Naive thymus-derived CD4-positive, alpha-beta T cell (primary cell): Measurements from ENCODE around the gene PISD. TPM values are rescaled to one million over a fixed set of nuclear protein-coding genes. Genes with fewer than 3 reads are reported as not detected.

ENCODE experiments used
- ATAC-seq: fragments of 150-1000 bp; cut with Tn5 transposase; 2 replicates; pipeline ENCODE4 v1.10.0; 2021; ENCODE audit warnings: mild to moderate bottlenecking, moderate library complexity
- CTCF ChIA-PET: fragments of 350-600 bp; sonication (Branson Sonifier 250); formaldehyde crosslinking; loops from one replicate; lab custom pipeline; 2021; ENCODE audit warnings: antibody characterized with exemption; lab: Charles Lee
- POLR2A ChIA-PET: fragments of 350-600 bp; sonication (Branson Sonifier 250); formaldehyde crosslinking; loops from one replicate; lab custom pipeline; 2021; ENCODE audit warnings: antibody characterized with exemption, inconsistent platforms; lab: Charles Lee
- DNase-seq, 9 donors: peaks; one replicate each; pipeline versions ENCODE4 v3.0.0 to v3.0.0-alpha.2; 2020 to 2022; ENCODE audit warnings: mixed read lengths in 1 of 9
- H3K27ac ChIP-seq: one replicate; pipeline ENCODE4 v1.7.0; 2013; ENCODE audit warnings: mild to moderate bottlenecking, low read depth, low read length, moderate library complexity
- H3K27me3 ChIP-seq, 2 donors: one replicate each; pipeline ENCODE4 v1.7.0; 2013; ENCODE audit warnings: low read length in 2 of 2, mild to moderate bottlenecking in 2 of 2, moderate library complexity in 2 of 2; ENCODE audit not compliant: control insufficient read depth in 2 of 2, insufficient read depth in 2 of 2
- H3K36me3 ChIP-seq, 3 experiments: 1 replicate in 2 of 3; 2 replicates in 1 of 3; pipeline ENCODE4 v1.7.0; 2013; ENCODE audit warnings: low read length in 3 of 3, mild to moderate bottlenecking in 3 of 3, moderate library complexity in 1 of 3; ENCODE audit not compliant: insufficient read depth in 3 of 3, control insufficient read depth in 2 of 3
- H3K4me1 ChIP-seq, 2 donors: one replicate each; pipeline ENCODE4 v1.7.0; 2013; ENCODE audit warnings: low read length in 2 of 2, mild to moderate bottlenecking in 2 of 2, moderate library complexity in 1 of 2; ENCODE audit not compliant: control insufficient read depth in 2 of 2, insufficient read depth in 2 of 2
- H3K4me3 ChIP-seq: 2 replicates; pipeline ENCODE4 v1.7.0; 2013; ENCODE audit warnings: mild to moderate bottlenecking, low read length
- H3K9me3 ChIP-seq, 3 experiments: 1 replicate in 2 of 3; 2 replicates in 1 of 3; pipeline ENCODE4 v1.7.0; 2013; ENCODE audit warnings: low read length in 3 of 3; ENCODE audit not compliant: control insufficient read depth in 2 of 3
- H3K27ac Mint-ChIP-seq, 9 donors: one replicate each; pipeline ENCODE4 v1.8.0; 2020 to 2022; ENCODE audit warnings: mixed read lengths in 9 of 9, mild to moderate bottlenecking in 8 of 9, moderate library complexity in 5 of 9, inconsistent platforms in 2 of 9
- H3K27me3 Mint-ChIP-seq, 5 donors: one replicate each; pipeline ENCODE4 v1.8.0; 2021 to 2022; ENCODE audit warnings: mixed read lengths in 5 of 5, mild to moderate bottlenecking in 1 of 5
- H3K36me3 Mint-ChIP-seq, 5 donors: one replicate each; pipeline ENCODE4 v1.8.0; 2020 to 2022; ENCODE audit warnings: mixed read lengths in 5 of 5, mild to moderate bottlenecking in 3 of 5, inconsistent platforms in 1 of 5
- H3K4me1 Mint-ChIP-seq, 7 donors: one replicate each; pipeline ENCODE4 v1.8.0; 2020 to 2022; ENCODE audit warnings: mixed read lengths in 7 of 7, mild to moderate bottlenecking in 3 of 7, inconsistent platforms in 1 of 7
- H3K4me3 Mint-ChIP-seq, 10 donors: one replicate each; pipeline ENCODE4 v1.8.0; 2020 to 2022; ENCODE audit warnings: mild to moderate bottlenecking in 10 of 10, mixed read lengths in 10 of 10, moderate library complexity in 6 of 10, inconsistent platforms in 2 of 10
- H3K9me3 Mint-ChIP-seq, 11 donors: one replicate each; pipeline ENCODE4 v1.8.0; 2020 to 2022; ENCODE audit warnings: mixed read lengths in 11 of 11, mild to moderate bottlenecking in 4 of 11, inconsistent platforms in 1 of 11, moderate library complexity in 1 of 11
- intact Hi-C, 2 donors: fragments of 100-400 bp; cut with micrococcal nuclease; formaldehyde crosslinking; loops; one replicate each; pipeline ENCODE4 v1.15.1; 2023
- polyA plus RNA-seq, 2 donors: library from polyadenylated mRNA; unstranded; fragments of 300-500 nt; fragmentation: Illumina TruSeq; gene quantifications; one replicate each; pipeline ENCODE4 v1.2.3, GENCODE V29; 2021
- total RNA-seq, 6 experiments: library from RNA in 5 of 6; stranded (reverse) in 5 of 6; gene quantifications; 1 replicate in 5 of 6; 2 replicates in 1 of 6; pipeline ENCODE4 v1.2.3 and lab custom pipeline; 2021 to 2026

Gene PISD
- total and polyA plus RNA-seq, 7 experiments from 2014 or later, result 15.3 to 47.8 (median 31.5) TPM

GRCh38 chr22:31625661-31626426 is 36.2 kb downstream of the PISD start:
- DNase-seq (peak in 1 of 9 donors; percentile 21), ATAC-seq (no peak)
- H3K27me3 Mint-ChIP-seq, result no peaks in the 10 kb centered on the region
- H3K4me1 Mint-ChIP-seq, result peaks cover 22 to 57% (median 32%) of the 10 kb centered on the region in 7 donors
- ChIA-PET CTCF (no interaction called here), POLR2A (no interaction called here)
- Histone ChIP-seq H3K36me3 (peaks cover 0 to 26% (median 0%) of the 10 kb centered on the region in 3 experiments), H3K27me3 (no peaks in the 10 kb centered on the region), H3K4me3 (no peak overlapping the region), H3K9me3 (no peaks in the 10 kb centered on the region), H3K27ac (peak overlapping the region; percentile 95), H3K4me1 (peaks cover 10 to 12% of the 10 kb centered on the region in 2 donors)
- peak overlapping the region; percentile 13 to 93 (median 87) for H3K27ac Mint-ChIP-seq
- intact Hi-C loops, result no loop called here
- H3K9me3 Mint-ChIP-seq, result peaks cover 0 to 9% (median 0%) of the 10 kb centered on the region in 11 donors
- peaks cover 0 to 3% (median 0%) of the 10 kb centered on the region in 5 donors for H3K36me3 Mint-ChIP-seq
- no peak overlapping the region for H3K4me3 Mint-ChIP-seq

DNA sequence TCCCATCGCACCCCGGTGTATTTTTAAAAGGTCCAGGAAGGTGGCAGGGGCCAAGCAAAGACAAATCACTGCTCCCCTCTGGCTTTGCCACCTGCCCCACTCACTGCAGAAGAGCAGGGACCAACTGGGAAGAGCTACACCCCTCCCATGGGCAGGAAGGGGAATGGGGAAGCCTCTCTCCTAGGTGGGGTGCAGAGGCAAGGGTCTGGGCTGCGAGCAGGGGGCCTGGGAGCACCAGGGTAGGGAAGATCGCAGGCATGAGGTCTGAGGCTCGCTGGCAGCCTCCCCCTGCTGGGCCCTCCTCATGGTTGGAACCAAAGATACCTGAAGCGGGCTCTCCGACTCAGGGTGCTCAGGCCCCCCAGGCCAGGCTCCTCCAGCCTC is 36.8 kb downstream of the PISD start:
- Histone ChIP-seq H3K4me1 (peaks cover 10% of the 10 kb centered on the region in 2 donors), H3K27ac (peak overlapping the region; percentile 18), H3K9me3 (no peaks in the 10 kb centered on the region), H3K36me3 (peaks cover 0 to 32% (median 0%) of the 10 kb centered on the region in 3 experiments), H3K4me3 (no peak overlapping the region), H3K27me3 (no peaks in the 10 kb centered on the region)
- Mint-ChIP-seq H3K4me3 (peak overlapping the region in 1 of 10 donors; percentile 18), H3K4me1 (peaks cover 22 to 57% (median 32%) of the 10 kb centered on the region in 7 donors), H3K9me3 (peaks cover 0 to 9% (median 0%) of the 10 kb centered on the region in 11 donors), H3K36me3 (peaks cover 0 to 3% (median 0%) of the 10 kb centered on the region in 5 donors), H3K27me3 (no peaks in the 10 kb centered on the region), H3K27ac (peak overlapping the region in 7 of 9 donors; percentile 45 to 92 (median 81))
- ATAC-seq (no peak), DNase-seq (no peak)
- ChIA-PET CTCF (no interaction called here), POLR2A (no interaction called here)
- intact Hi-C loops, result no loop called here

DNA sequence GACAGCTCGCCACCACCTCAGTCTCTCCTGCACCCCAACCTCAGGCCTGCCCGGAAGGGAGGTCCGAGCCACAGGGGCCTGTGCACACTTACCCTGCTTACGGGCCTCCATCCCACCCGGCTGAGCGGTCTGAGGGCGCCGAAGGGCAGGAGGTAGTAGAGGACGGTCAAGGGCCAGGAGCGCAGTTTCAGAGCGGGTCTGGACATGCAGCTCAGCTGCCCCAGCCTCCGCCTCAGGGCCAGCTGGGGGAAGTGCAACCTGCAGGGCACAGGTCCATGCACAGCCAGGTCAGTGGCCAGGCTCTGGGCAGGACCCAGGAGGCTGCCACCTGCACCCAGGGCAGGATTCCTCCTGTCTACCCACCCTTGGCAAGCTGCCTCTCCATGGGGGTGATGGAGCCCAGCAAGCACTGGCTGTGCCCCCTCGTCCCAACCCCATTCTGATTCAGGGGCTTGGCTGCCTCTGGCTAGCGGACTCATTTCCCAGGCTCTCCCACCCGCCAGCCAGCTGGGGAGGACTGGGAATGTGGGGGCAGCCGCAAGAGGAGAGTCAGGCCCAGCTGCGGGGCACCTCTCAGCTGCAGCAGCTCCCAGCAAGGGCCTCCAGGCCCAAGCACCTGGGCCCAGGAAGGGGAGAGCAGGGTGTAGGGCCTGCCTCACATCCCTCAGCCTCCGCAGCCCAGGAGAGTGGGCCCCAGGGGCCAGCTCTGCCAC is 38.3 kb downstream of the PISD start:
- DNase-seq (peak in 1 of 9 donors; percentile 21), ATAC-seq (peak; percentile 8)
- no peak overlapping the region for H3K4me3 ChIP-seq
- ChIA-PET POLR2A (interaction anchor here (1.1 kb wide), 1 partner anchor 10 kb away, joined by 3 read pairs; no protein-coding TSS in a partner anchor), CTCF (no interaction called here)
- Mint-ChIP-seq H3K4me3 (no peak overlapping the region), H3K9me3 (peaks cover 0 to 11% (median 0%) of the 10 kb centered on the region in 11 donors), H3K36me3 (peaks cover 0 to 8% (median 0%) of the 10 kb centered on the region in 5 donors), H3K27me3 (no peaks in the 10 kb centered on the region), H3K27ac (peak overlapping the region in 3 of 9 donors; percentile 38 to 92 (median 78)), H3K4me1 (peaks cover 11 to 48% (median 25%) of the 10 kb centered on the region in 7 donors)
- peaks cover 0 to 47% (median 0%) of the 10 kb centered on the region in 3 experiments for H3K36me3 ChIP-seq
- no peaks in the 10 kb centered on the region for H3K27me3 ChIP-seq
- no peaks in the 10 kb centered on the region for H3K9me3 ChIP-seq
- no peak overlapping the region for H3K27ac ChIP-seq
- no peaks in the 10 kb centered on the region for H3K4me1 ChIP-seq
- intact Hi-C loops, result no loop called here

GRCh38 chr22:31622980-31623379 is 39.0 kb downstream of the PISD start:
- ATAC-seq (no peak), DNase-seq (no peak)
- H3K27me3 Mint-ChIP-seq, result no peaks in the 10 kb centered on the region
- H3K4me1 Mint-ChIP-seq, result peaks cover 7 to 40% (median 17%) of the 10 kb centered on the region in 7 donors
- peaks cover 0 to 11% (median 0%) of the 10 kb centered on the region in 11 donors for H3K9me3 Mint-ChIP-seq
- H3K27ac Mint-ChIP-seq, result peak overlapping the region in 5 of 9 donors; percentile 28 to 78 (median 48)
- peaks cover 0 to 55% (median 0%) of the 10 kb centered on the region in 3 experiments for H3K36me3 ChIP-seq
- no peak overlapping the region for H3K4me3 Mint-ChIP-seq
- no peak overlapping the region for H3K4me3 ChIP-seq
- H3K36me3 Mint-ChIP-seq, result peaks cover 0 to 9% (median 0%) of the 10 kb centered on the region in 5 donors
- H3K4me1 ChIP-seq, result no peaks in the 10 kb centered on the region
- ChIA-PET CTCF (no interaction called here), POLR2A (interaction anchor here (0.8 kb wide), 1 partner anchor 988 kb away, joined by 3 read pairs; no protein-coding TSS in a partner anchor)
- H3K9me3 ChIP-seq, result no peaks in the 10 kb centered on the region
- H3K27ac ChIP-seq, result no peak overlapping the region
- H3K27me3 ChIP-seq, result no peaks in the 10 kb centered on the region
- intact Hi-C loops, result no loop called here

DNA sequence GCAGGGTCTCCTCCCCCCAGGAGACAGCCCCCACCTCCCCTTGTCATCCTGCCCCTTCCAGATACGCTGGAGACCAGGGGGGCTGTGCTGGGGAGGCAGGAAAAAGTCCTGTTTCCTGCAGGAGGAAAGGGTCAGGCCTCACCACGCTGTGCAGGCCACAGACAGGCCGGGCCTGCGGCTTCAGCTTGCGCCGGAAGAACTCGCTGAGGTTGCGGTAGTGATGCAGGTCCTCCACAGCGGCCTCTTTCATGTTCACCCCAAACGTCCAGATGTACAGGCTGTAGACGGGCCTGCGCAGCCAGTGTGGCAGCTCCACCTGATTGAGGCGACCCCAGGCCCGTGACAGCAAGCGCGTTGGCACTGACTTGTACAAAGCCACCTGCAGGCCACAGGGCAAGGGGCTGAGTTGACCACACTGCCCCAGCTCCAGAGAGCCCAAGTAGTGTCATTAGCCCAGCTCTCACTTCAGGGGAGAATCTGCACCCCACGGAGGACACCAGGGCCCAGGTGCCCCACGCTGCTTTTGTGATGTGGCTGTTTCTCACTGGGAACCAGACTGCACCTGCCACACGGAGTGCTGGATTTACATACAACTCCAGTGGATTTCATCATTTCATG is 40.4 kb downstream of the PISD start:
- Mint-ChIP-seq H3K27ac (peak overlapping the region in 8 of 9 donors; percentile 28 to 72 (median 52)), H3K4me1 (peaks cover 3 to 27% (median 12%) of the 10 kb centered on the region in 7 donors), H3K27me3 (no peaks in the 10 kb centered on the region), H3K9me3 (peaks cover 0 to 11% (median 0%) of the 10 kb centered on the region in 11 donors), H3K36me3 (peaks cover 0 to 9% (median 0%) of the 10 kb centered on the region in 5 donors), H3K4me3 (peak overlapping the region in 1 of 10 donors; percentile 7)
- ChIA-PET POLR2A (interaction anchor here (0.6 kb wide), 1 partner anchor 1524 kb away, joined by 3 read pairs; no protein-coding TSS in a partner anchor), CTCF (no interaction called here)
- ATAC-seq (no peak), DNase-seq (no peak)
- Histone ChIP-seq H3K4me3 (no peak overlapping the region), H3K27ac (no peak overlapping the region), H3K4me1 (no peaks in the 10 kb centered on the region), H3K9me3 (no peaks in the 10 kb centered on the region), H3K36me3 (peaks cover 0 to 68% (median 0%) of the 10 kb centered on the region in 3 experiments), H3K27me3 (no peaks in the 10 kb centered on the region)
- intact Hi-C loops, result no loop called here
